GM18907 (cell line): ENCODE data around the gene LGALS9B.
A peak's percentile ranks its signal among the peaks of the same experiment; 100 is the strongest.
"Not testable (repeated sequence)": the region's sequence is repeated elsewhere in the genome, so short reads cannot be mapped to it uniquely, and the experiment has no call there.

Experiments used
- ATAC-seq: cut with Tn5 transposase; IDR thresholded peaks from one replicate; pipeline ENCODE4 v1.9.1; 2021; ENCODE audit warnings: mild to moderate bottlenecking, moderate library complexity; ENCODE audit not compliant: unreplicated experiment

The LGALS9B gene

DNA sequence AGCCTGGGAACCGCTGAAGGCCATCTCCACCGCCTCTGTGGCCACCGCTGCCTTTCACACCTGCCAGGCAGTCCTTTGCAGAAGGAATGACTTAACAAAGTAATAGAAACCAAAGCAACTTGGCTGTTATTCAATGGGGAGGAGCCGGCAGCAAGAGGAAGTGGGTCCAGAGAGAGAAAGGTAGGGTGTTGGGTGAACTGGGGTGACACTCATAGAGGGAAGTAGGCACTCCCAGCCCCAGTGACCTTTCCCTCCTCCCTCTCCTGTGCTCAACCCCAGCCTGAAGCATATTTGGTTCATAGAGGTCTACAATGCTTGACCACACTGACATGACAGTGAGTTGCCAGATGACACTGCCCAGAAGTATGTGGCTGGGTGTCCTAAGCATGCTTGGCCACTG, at the start of gene LGALS9B:
Gene LGALS9B (minus strand): TSS at position 93 of the 400 bp plus-strand sequence. CDS start 69 bp downstream, at position 24.
- ATAC-seq = peak; percentile 70

GRCh38 chr17:20516986-20517385, 49.6 kb upstream of the LGALS9B start:
- ATAC-seq = not testable (repeated sequence)

GRCh38 chr17:20515099-20515498, 47.8 kb upstream of the LGALS9B start:
- not testable (repeated sequence) for ATAC-seq

DNA sequence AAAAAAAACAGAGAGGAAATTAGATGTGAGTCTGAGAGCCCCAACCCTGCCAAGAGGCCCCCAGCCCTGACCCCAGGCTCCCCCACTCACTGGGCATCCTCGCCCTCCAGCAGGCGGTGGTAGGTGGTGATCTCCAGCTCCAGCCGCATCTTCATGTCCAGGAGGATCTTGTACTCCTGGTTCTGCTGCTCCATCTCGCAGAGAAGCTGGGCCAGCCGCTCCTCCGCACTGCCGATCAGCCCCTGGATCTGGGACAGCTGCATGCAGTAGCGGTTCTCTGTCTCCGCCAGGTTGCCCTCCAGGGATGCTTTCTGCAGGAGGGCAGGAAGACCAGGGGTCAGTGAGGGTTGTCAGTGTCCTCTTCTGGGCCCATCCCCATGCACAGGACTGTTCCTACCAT, 46.2 kb upstream of the LGALS9B start:
- ATAC-seq = not testable (repeated sequence)

DNA sequence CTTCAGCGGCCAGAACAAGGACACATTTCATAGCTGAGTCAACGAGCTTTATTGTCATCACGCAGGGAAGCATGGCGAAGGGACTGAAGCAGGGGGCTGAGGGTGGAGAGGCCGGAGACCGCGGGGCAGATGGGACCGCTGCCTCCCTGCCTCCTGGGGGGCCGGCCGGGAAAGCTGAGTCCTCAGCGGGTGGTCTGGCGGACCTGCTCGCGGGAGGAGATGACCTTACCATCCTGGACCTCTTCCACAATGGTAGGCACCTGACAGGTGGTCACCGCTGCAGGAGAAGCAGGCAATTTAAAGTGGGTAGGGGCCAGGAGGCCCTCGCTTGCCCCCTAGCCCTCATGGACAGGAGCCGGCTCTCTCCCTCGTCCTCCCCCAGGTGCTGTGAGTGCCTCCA, 45.0 kb upstream of the LGALS9B start:
- ATAC-seq = not testable (repeated sequence)

- not testable (repeated sequence) for ATAC-seq
Observed at GRCh38 chr17:20511778-20512177, 44.4 kb upstream of the LGALS9B start.

- not testable (repeated sequence) for ATAC-seq
Observed at GRCh38 chr17:20505333-20505732, 38.0 kb upstream of the LGALS9B start.

DNA sequence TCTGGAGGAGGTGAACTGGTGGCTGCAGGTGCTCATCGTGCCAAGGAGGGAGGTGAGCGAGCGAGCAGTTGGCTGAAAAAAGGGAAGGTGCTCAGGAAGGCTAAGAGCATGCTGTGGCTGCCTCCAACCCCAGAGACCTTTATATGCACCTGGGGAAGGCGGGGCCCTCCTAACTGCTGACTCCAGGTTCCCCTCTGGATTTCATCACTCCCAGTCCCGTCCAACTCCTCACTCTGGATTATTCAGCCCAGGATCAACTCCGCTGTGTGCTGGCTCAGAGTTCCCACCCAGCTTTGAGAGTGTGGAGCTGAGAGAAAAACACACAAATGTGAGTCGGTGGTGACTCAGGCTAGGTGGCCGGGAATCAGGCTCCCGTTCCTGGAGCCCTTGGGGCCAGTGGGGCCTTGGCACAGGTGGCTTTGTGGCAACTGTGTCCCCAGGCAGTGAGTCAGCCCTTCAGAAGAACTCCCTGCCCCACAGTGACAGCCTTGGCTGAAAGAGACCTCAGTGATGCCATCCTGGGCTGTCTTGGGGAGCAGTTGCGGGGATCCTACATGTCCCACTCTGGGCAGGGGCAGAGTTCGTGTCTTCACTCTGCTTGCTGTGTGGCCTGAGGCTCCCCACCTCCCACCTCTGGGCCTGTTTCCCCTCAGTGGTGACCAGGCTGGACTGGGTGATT, 37.2 kb upstream of the LGALS9B start:
- ATAC-seq = not testable (repeated sequence)

DNA sequence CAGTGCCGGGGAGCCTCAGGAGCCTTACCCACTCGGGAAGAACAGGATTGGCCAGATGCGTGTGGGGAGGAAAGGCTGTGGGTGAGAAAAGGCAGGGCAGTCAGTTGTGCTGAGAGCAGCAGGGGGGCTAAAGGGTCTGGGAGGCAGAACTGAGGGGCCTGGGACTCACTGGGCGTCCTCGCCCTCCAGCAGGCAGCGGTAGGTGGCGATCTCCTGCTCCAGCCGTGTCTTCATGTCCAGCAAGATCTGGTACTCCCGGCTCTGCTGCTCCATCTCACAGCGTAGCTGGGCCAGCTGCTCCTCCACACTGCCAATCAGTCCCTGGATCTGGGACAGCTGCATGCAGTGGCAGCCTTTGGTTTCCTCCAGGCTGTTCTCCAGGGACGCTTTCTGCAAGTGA, 34.6 kb upstream of the LGALS9B start:
- ATAC-seq = not testable (repeated sequence)

- ATAC-seq = not testable (repeated sequence)
Observed at GRCh38 chr17:20500346-20500745, 33.0 kb upstream of the LGALS9B start.

- ATAC-seq = not testable (repeated sequence)
Observed at GRCh38 chr17:20495420-20495819, 28.1 kb upstream of the LGALS9B start.

- ATAC-seq = not testable (repeated sequence)
Observed at GRCh38 chr17:20494735-20495134, 27.4 kb upstream of the LGALS9B start.

DNA sequence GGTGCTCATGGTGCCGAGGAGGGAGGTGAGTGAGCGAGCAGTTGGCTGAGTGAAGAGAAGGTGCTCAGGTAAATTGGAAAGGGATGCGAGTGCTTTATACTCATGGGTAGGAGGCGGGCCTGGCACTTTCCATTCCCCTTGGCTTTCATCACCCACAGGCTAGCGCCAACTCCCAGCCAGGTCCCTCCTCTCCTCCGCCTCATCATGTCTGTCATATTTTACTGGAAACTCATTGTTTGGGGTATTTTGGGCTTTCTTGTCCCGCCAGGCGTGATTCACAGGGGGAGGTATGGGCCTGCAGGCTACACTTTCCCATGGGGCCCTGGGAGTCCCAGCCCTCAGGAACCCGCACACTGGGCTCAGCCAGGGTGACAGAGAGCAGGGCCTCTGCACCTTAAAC, 26.8 kb upstream of the LGALS9B start:
- not testable (repeated sequence) for ATAC-seq

GRCh38 chr17:20492971-20493370, 25.6 kb upstream of the LGALS9B start:
- not testable (repeated sequence) for ATAC-seq

DNA sequence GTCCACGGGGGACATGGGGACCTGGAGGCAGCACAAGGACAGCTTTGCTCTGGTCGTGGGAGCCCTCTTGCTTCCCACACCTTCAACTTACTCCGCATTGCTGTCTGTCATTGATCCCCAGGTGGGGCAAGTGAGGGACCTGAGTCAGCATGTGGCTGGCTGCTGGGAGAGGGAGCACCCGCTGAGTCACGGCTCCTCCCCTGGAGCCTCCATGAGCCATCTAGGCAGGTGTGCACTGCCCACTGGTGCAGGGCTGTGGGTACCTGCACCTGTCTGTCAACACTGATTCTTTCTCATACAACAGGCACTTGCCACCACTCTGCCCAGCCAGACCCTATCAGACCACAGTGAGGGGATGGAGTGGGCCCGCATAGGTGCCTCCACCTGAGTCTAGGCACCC, 24.8 kb upstream of the LGALS9B start:
- not testable (repeated sequence) for ATAC-seq

- ATAC-seq = not testable (repeated sequence)
Observed at GRCh38 chr17:20484930-20485329, 17.6 kb upstream of the LGALS9B start.

DNA sequence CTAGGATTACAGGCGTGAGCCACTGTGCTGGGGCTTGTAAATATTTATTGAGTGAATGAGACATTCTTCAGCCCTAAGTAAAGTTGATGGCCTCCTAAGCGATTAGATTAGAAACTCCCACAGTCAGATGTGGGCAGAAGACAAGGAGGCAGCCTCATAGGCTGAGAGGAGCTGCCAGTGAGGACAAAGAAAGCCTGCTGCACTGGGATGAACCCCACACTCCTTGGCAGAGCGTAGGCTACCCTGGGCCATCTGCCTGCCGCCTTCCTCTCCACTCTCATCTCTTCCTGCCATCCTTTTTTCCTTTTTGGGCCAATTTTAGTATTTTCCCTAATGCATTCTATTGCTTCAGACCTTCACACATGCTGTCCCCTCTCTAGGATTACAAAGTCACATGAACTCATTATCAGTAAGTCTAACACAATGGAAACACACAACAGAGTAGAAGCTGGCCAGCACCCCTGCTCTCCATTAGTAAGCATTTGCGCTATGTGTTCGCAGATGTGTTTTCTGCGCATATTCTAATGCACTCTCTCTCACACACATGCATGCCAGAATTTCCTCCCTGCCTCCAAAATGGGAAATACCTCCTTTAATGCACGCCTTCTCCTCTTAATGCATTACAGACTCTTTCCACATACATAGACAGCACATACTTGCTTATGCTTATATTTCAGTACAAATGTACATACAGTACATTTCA, 12.7 kb upstream of the LGALS9B start:
- not testable (repeated sequence) for ATAC-seq

DNA sequence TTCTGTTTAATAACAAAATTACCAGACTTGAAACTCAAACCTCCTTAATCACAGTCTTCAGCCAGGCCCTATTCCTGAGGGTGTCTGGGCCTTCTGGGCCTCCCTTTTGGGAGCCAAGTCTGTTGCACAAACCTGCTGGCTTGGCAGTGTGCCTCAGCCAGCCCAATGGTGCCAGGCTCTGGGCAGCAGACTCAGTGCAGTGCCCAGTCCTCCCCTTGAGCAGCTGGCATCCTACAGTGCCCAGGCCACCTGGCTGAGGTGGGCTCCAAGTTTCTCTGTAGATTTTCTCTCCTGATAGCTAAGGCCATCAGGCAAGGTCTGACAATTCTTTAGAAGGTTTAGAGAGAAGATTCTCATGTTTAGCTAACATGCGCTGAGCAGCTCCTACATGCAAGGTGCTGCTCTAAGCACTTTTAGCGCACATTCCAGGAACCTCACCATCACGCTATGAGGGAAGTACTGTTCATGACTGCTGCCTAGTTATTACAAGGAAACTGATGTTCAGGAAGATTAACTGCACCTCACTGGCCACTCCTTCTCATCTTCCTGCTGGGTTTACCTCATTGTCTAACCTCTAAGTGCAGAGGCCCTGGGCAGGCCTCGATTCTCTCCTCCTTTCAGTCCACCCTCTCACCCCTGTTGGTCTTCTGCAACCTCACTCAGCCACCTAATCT, 10.2 kb upstream of the LGALS9B start:
- not testable (repeated sequence) for ATAC-seq

GRCh38 chr17:20475137-20475831, 7.9 kb upstream of the LGALS9B start:
- not testable (repeated sequence) for ATAC-seq

DNA sequence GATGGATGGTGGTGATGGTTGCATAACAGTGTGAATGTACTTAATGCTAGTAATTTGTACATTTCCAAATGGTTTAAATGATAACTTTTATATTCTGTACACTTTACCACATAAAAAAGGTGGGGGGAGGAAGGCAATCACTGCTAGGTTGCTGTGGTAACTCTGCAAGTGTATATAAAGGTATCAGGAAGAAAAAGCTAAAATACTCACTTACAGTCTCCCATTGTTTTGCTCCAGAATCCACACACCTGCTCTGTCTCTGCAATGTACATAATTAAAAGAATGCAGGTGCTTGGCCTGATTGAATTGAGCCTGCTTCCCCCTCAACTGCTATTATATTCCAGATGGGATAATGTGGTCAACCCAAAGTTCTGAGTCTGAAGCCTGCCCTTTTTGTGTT, 6.7 kb upstream of the LGALS9B start:
- not testable (repeated sequence) for ATAC-seq

GRCh38 chr17:20469946-20470345, 2.6 kb upstream of the LGALS9B start:
- not testable (repeated sequence) for ATAC-seq
